Measurements from ENCODE around the gene ITPR2. TPM values are rescaled to one million over a fixed set of nuclear protein-coding genes. Genes with fewer than 3 reads are reported as not detected.

The ITPR2 gene
- total and polyA plus RNA-seq, 2 of the 13 experiments (the other 11 are each of a cell fraction or from before 2014, with no cell fraction given): 31.9 to 81.9 TPM

DNA sequence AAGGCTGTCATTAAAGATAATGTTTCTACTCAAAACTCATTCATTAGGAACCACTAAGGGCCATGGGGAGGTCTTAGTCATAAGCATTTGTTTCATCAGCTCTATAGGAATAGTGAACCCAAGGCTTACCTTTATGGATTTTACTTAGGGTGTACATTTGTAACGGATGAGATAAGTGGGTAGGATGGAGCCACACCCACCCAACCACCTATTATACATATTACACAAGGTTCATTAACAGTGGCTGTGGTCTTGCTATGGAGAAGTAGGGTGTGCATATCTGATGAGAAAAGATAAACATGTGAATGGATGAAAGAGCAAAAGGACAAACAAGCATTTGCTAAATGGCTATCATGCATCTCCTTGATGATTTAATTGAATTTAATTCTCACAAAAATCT is 39.6 kb upstream of the ITPR2 start:
- H3K36me3 ChIP-seq (replicated peaks in 1 of 2; ENCODE audit: control insufficient read depth in 1 of 2, insufficient read depth in 2 of 2, low read length in 2 of 2): no peaks in the 10 kb centered on the region
- WGBS (ENCODE audit: low lambda C conversion rate): 25% methylated on average over 1 of the region's 1 CpG
- no TSS peak for BruUV-seq (replicated peaks)
- H3K27ac ChIP-seq (ENCODE audit: extremely low read length, insufficient read depth, low read length): no peak overlapping the region
- POLR2A ChIA-PET: no interaction called here
- FAIRE-seq: no peak
- in situ Hi-C loops (cut with HindIII; ENCODE audit: extremely low pct_ligation_motif_present, low pct_unique_long_range_greater_than_20kb) (no loop called here), intact Hi-C loops (cut with micrococcal nuclease; ENCODE audit: unreplicated experiment) (no loop called here)
- no peaks in the 10 kb centered on the region for H3K9me3 ChIP-seq (ENCODE audit: low read length)
- DNase-seq (ENCODE audit: low spot score): no peak
- no peak overlapping the region for H3K4me2 ChIP-seq (ENCODE audit: low read depth, low read length)
- CTCF ChIA-PET (ENCODE audit: low intra/inter-chr PET ratio, low total read pairs): no interaction called here
- peaks cover 0 to 5% of the 10 kb centered on the region in 2 experiments; a peak in 1 of 5 replicates for H3K27me3 ChIP-seq (ENCODE audit: control insufficient read depth in 1 of 2, insufficient read depth in 2 of 2, low read length in 2 of 2)
- H3K4me3 ChIP-seq (replicated peaks in 1 of 3; ENCODE audit: insufficient read depth in 1 of 3, low read depth in 2 of 3, low read length in 3 of 3): no peak overlapping the region
- peaks cover 27% of the 10 kb centered on the region for H3K4me1 ChIP-seq (ENCODE audit: insufficient read depth, low read length)
- TF ChIP-seq ZNF350 (CRISPR knock-in tag; IDR thresholded peaks at IDR 0.05; ENCODE audit: borderline replicate concordance, low read depth) (no peak), ELF3 (CRISPR knock-in tag; IDR thresholded peaks at IDR 0.05) (no peak), RBM22 (optimal IDR thresholded peaks at IDR 0.05; ENCODE audit: low read length) (no peak), NFYC (CRISPR knock-in tag; IDR thresholded peaks at IDR 0.05) (no peak), SYNCRIP (IDR thresholded peaks at IDR 0.05; ENCODE audit: insufficient read depth, low read depth, low read length) (no peak), NR3C1 (CRISPR knock-in tag; IDR thresholded peaks at IDR 0.05) (no peak), HDAC2 (CRISPR knock-in tag; IDR thresholded peaks at IDR 0.05) (no peak), JUN (CRISPR knock-in tag; IDR thresholded peaks at IDR 0.05) (no peak), GZF1 (CRISPR knock-in tag; IDR thresholded peaks at IDR 0.05) (no peak), SIN3A (IDR thresholded peaks at IDR 0.05; ENCODE audit: borderline replicate concordance, low read depth, low read length) (no peak), KDM1A (CRISPR knock-in tag; IDR thresholded peaks at IDR 0.05) (no peak), ZBTB7A (CRISPR knock-in tag; IDR thresholded peaks at IDR 0.05) (no peak), NR2F6 (IDR thresholded peaks at IDR 0.05) (no peak), NR2F6 (CRISPR knock-in tag; IDR thresholded peaks at IDR 0.05) (no peak), SRSF1 (optimal IDR thresholded peaks at IDR 0.05; ENCODE audit: low read depth, low read length) (no peak), ZFP36L1 (CRISPR knock-in tag; IDR thresholded peaks at IDR 0.05) (no peak)
- TF ChIP-seq, protein P1, sequence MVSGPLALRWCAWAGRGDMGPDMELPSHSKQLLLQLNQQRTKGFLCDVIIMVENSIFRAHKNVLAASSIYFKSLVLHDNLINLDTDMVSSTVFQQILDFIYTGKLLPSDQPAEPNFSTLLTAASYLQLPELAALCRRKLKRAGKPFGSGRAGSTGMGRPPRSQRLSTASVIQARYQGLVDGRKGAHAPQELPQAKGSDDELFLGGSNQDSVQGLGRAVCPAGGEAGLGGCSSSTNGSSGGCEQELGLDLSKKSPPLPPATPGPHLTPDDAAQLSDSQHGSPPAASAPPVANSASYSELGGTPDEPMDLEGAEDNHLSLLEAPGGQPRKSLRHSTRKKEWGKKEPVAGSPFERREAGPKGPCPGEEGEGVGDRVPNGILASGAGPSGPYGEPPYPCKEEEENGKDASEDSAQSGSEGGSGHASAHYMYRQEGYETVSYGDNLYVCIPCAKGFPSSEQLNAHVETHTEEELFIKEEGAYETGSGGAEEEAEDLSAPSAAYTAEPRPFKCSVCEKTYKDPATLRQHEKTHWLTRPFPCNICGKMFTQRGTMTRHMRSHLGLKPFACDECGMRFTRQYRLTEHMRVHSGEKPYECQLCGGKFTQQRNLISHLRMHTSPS (CRISPR knock-in tag; IDR thresholded peaks at IDR 0.05; ENCODE audit: low read depth): no peak
- TF ChIP-seq, protein P2, sequence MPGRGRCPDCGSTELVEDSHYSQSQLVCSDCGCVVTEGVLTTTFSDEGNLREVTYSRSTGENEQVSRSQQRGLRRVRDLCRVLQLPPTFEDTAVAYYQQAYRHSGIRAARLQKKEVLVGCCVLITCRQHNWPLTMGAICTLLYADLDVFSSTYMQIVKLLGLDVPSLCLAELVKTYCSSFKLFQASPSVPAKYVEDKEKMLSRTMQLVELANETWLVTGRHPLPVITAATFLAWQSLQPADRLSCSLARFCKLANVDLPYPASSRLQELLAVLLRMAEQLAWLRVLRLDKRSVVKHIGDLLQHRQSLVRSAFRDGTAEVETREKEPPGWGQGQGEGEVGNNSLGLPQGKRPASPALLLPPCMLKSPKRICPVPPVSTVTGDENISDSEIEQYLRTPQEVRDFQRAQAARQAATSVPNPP (CRISPR knock-in tag; IDR thresholded peaks at IDR 0.05): no peak
- TF ChIP-seq, protein P3, sequence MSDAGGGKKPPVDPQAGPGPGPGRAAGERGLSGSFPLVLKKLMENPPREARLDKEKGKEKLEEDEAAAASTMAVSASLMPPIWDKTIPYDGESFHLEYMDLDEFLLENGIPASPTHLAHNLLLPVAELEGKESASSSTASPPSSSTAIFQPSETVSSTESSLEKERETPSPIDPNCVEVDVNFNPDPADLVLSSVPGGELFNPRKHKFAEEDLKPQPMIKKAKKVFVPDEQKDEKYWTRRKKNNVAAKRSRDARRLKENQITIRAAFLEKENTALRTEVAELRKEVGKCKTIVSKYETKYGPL (CRISPR knock-in tag; IDR thresholded peaks at IDR 0.05): no peak
- TF ChIP-seq, protein P4, sequence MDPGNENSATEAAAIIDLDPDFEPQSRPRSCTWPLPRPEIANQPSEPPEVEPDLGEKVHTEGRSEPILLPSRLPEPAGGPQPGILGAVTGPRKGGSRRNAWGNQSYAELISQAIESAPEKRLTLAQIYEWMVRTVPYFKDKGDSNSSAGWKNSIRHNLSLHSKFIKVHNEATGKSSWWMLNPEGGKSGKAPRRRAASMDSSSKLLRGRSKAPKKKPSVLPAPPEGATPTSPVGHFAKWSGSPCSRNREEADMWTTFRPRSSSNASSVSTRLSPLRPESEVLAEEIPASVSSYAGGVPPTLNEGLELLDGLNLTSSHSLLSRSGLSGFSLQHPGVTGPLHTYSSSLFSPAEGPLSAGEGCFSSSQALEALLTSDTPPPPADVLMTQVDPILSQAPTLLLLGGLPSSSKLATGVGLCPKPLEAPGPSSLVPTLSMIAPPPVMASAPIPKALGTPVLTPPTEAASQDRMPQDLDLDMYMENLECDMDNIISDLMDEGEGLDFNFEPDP (CRISPR knock-in tag; conservative IDR thresholded peaks at IDR 0.05): no peak
- TF ChIP-seq, protein P5, sequence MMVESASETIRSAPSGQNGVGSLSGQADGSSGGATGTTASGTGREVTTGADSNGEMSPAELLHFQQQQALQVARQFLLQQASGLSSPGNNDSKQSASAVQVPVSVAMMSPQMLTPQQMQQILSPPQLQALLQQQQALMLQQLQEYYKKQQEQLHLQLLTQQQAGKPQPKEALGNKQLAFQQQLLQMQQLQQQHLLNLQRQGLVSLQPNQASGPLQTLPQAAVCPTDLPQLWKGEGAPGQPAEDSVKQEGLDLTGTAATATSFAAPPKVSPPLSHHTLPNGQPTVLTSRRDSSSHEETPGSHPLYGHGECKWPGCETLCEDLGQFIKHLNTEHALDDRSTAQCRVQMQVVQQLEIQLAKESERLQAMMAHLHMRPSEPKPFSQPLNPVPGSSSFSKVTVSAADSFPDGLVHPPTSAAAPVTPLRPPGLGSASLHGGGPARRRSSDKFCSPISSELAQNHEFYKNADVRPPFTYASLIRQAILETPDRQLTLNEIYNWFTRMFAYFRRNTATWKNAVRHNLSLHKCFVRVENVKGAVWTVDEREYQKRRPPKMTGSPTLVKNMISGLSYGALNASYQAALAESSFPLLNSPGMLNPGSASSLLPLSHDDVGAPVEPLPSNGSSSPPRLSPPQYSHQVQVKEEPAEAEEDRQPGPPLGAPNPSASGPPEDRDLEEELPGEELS (CRISPR knock-in tag; IDR thresholded peaks at IDR 0.05): no peak
- no peak overlapping the region for H2AFZ ChIP-seq (ENCODE audit: low read length)
- ATAC-seq: no peak
- H4K20me1 ChIP-seq (ENCODE audit: insufficient read depth, low read length): no peaks in the 10 kb centered on the region
- no peaks in the 10 kb centered on the region for H3K79me2 ChIP-seq (ENCODE audit: insufficient read depth, low read length)
- H3K9ac ChIP-seq (ENCODE audit: insufficient read depth, low read depth, low read length): no peak overlapping the region
